Retinal pigment epithelial cell (primary cell): ENCODE data around the gene ARL15.
A peak's percentile ranks its signal among the peaks of the same experiment; 100 is the strongest.

Experiments used
- DNase-seq: peaks from one replicate; pipeline ENCODE4 v3.0.0-alpha.2; 2010; ENCODE audit warnings: low read depth
- H3K4me3 ChIP-seq: 2 replicates; pipeline ENCODE4 v1.5.1; 2011; ENCODE audit warnings: mild to moderate bottlenecking, low read length, control low read depth, moderate library complexity
- CTCF ChIP-seq: conservative IDR thresholded peaks from 2 replicates; pipeline ENCODE4 v1.5.1; 2011; ENCODE audit warnings: low read depth, low read length, control low read depth, inconsistent platforms

The ARL15 gene

GRCh38 chr5:54313311-54314270, 3.2 kb upstream of the ARL15 start:
- no peak for TF ChIP-seq CTCF
- no peak for DNase-seq
- no peak overlapping the region for H3K4me3 ChIP-seq

- no peak for DNase-seq
- TF ChIP-seq CTCF = no peak
- no peak overlapping the region for H3K4me3 ChIP-seq
Observed at GRCh38 chr5:54312499-54312898, 2.1 kb upstream of the ARL15 start.

GRCh38 chr5:54311176-54311677, 854 bp upstream of the ARL15 start:
- no peak for TF ChIP-seq CTCF
- no peak for DNase-seq
- peak overlapping the region; percentile 95 for H3K4me3 ChIP-seq

GRCh38 chr5:54309691-54310432, 511 bp downstream of the ARL15 start:
- no peak for DNase-seq
- peak overlapping the region; percentile 95 for H3K4me3 ChIP-seq
- no peak for TF ChIP-seq CTCF

- DNase-seq = no peak
- TF ChIP-seq CTCF = no peak
- peak overlapping the region; percentile 95 for H3K4me3 ChIP-seq
Observed at GRCh38 chr5:54309276-54309675, 1.1 kb downstream of the ARL15 start.

GRCh38 chr5:54307583-54307982, 2.8 kb downstream of the ARL15 start:
- TF ChIP-seq CTCF = no peak
- DNase-seq = no peak
- H3K4me3 ChIP-seq = no peak overlapping the region
